Stimulated activated CD4-positive, alpha-beta T cell treated with anti-CD3 and anti-CD28 coated beads, Interleukin-1b, Interleukin-23, amount 100 ng/mL, for 48 hours (primary cell): ENCODE results near the gene CAMK1G.

ENCODE experiments used
- DNase-seq: peaks from one replicate; pipeline ENCODE4 v3.0.0-alpha.2; 2020

The CAMK1G gene

DNA sequence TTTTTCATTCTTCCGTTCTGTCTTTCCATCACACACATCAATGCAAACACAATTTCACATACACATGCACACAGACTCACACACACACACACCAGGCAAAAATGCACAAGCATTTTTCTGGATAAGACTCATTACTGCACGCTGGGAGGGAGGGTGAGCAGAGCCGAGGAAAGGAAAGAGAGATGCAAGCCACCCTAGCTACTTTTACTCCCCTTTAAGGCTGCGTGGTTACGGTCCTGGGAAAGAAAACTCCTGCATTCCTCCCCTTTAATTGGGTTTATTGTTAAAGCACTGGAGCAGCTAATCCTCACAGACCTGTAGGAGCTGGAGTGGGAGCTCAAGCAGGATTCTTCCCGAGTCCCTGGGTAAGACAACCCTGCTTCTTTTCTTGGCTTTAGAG, at the start of gene CAMK1G:
CAMK1G (plus strand) TSS at position 307 of the 400 bp plus-strand sequence. CDS start 11,270 bp downstream, outside the sequence.
- DNase-seq: no peak

DNA sequence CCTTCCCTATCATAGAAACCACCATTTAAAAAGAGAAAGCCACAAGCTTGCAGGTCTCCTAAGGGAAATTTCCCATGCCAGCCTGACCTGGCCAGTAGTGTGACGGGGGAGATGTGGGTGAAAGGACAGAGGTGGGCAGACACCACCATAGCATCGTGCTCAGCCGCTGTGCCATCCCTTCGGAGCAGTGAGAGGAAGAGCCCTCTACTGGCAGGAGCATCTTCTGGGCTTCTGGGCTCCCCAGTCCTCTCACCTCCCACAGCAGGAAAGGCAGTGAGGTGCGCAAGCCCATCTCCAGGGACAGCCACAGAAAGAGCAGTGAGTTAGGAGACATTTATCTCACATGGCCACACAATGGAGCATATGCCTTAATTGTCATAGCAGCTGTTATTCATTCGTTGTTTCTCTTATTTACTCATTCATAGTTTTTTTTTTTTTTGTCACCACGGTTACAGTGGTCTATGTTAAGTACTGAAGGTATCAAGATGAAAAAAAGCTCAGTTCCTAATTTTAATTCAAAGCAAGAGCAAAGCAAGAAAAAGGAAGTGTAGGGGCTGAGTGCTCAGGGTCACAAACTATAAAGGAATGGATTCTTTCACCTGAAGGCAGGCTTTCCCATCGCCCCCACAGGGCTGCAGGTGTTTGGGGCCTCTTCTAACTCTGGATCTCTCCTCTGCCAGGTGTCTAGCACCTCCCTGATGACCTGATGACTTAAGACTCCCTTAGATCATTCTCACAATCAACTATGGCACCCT, 48.8 kb upstream of the CAMK1G start:
- DNase-seq: no peak

DNA sequence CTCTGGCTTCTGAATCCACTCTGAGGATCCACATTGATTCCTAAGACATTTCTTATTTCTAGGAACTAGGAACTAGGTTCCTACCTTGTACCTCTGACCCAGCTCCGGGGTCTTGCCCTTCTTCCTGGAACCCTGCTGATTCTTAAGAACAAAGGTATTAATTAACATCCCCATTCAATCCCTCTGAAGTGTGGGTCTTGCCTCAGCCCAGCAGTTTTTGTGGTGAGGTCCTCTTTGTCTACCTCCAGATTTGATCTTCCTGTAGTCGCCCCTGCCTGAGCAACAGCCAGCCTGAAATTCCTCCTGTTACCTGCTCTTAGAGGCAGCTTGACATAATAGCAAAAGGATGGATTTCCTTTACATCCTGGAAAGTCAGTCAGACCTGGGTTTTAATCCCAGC, 46.7 kb upstream of the CAMK1G start:
- no peak for DNase-seq

DNA sequence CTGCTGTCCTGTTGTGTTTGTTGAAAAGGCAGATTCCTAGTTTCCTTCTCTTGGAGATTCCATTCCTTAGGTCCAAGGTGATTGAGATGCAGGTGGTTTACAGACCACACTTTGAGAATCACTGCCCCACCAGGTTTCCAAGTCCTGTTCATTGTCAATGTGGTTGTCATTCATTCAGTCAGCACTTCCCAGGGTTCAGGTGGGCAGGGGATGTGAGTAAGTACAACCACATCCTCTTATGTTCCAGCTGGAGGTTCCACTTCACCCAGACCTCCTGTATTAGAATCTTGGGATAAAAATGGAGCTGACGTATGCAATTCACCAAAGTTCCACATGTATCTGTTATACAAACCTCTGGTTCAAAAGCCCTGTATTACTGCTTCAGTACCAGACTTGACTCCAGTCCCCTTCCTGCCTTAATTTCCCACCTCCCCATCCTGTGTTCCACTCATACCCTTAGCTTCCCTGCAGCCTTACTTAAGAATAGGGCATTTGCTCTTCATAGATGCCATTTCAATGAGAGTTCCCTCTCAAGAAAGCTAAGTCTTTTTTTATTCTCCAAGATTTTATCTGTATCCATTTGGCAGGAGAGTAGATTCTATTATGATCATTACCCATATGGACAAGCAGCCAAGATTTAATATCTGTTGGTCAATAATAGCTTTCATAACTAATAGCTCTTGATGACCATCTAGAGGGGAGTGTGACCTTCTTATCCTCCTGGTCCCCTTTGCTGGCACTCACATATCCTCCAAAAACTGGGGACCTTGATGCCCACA, 46.0 kb upstream of the CAMK1G start:
- DNase-seq: no peak

DNA sequence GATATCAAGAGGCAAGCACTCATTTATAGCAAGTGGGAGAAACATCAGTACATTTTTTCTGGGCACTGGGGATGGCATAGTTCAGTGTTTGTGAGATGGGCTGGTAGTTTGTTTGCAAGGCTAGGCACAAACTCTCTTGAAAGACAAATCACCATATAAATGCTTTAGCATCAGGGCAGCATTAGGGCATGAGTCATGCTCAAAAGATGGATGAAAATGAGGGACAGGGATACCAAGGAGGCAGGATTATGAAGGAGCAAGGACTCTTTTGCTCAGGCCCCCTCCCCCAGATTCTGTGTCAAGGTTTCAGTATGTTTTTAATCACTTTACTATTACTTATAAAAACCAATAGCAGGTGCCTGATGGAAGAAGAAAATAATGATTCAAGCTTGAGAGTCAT, 43.9 kb upstream of the CAMK1G start:
- DNase-seq: no peak

DNA sequence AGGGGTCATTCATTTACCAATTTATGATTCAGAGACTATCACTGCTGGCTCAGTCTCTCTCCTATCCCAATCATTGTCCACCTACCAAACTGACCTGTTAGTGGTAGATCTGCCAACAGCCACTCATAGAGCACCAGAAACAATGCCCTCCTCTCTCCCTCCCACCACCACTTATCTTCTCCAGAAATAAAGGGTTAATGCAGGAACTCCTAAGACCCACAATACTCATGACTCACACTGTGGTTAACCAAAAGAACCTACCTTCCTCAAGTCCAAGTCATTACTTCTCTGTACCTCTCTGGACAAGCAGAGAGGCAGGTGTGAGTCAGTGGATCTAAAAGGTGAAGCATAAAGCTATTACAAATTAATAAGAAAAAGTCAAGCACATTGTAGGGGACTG, 40.9 kb upstream of the CAMK1G start:
- no peak for DNase-seq

DNA sequence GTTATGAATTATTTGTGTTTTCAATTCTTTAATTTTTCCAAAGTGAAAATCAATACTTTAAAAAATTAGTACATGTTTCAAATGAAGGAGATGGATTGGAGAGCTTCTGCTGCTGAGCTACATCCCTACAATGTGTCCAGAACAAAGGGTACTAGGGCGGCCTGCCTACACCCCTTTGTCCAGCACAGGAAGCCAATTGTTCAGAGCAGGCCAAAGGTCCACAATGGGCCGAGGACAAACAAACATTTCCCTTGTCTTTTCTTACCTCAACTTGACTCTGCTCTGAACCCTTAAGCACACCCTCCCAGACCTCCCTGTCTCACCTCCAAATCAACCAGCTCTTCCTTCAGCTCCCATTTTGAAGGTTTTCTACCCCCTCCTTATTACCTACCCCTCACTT, 39.4 kb upstream of the CAMK1G start:
- DNase-seq: no peak

DNA sequence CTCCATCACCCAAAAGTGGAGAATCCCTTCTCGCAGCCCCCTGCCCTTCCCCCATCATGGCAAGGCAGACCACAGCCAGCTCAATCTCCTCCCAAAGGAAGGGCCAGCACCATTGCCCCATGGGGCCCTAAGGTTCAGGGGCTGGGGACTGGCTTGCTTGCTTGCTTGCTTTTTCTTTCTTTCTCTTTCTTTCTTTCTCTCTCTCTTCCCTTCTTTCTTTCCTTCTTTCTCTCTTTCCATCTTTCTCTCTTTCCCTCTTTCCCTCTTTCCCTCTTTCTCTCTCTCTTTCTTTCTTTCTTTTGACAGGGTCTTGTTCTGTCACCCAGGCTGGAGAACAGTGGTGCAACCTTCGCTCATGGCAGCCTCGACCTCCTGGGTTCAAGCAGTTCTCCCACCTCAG, 38.1 kb upstream of the CAMK1G start:
- no peak for DNase-seq

DNA sequence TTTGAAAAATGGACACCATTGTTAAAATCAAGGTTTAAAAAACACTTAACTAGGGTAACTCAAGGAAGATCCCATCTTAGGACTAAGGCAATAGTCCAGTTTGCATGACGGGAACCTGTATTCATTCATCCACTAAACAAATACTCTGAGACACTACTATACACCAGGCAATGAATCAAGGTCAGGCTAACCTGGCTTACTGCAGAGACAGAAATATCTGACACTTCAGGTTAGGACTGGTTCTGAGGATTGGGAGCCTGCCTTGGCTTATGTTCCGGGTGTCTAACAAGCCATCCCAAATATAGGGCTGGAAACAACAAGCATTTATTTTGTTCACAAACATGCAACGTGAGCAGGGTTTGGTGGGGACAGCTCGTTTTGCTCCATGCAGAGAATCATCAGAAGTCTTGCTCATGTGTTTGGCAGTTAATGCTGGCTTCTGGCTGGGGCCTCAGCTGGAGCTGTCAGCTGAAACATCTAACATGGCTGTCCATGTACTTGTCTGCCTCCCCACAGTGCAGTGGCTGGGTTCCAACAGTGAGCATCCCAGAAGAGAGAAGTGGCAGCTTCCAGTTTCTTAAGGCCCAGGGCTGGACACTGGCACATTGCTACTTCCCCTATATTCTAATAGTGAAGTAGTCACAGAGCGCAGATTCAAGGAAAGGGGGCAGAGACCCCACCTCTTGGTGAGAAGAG, 37.0 kb upstream of the CAMK1G start:
- no peak for DNase-seq

DNA sequence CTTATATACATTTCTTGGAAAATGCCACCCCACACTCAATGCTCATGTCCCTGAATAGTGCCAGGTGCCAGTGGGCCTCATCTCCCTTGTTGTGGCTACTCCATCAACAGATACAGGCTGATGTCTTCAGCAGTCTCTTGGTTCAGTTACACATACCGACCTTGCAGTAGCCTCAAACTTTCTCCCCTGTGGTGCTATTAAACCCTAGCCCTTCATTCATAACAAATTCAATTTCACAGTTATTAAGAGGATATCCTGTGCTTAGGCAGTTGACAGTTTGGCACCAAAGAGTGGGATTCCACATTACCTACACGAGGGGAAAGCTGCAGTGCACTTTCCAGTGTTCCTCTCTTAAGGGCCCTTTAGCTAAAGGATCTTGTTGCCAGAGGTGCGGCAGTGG, 35.9 kb upstream of the CAMK1G start:
- DNase-seq: no peak

DNA sequence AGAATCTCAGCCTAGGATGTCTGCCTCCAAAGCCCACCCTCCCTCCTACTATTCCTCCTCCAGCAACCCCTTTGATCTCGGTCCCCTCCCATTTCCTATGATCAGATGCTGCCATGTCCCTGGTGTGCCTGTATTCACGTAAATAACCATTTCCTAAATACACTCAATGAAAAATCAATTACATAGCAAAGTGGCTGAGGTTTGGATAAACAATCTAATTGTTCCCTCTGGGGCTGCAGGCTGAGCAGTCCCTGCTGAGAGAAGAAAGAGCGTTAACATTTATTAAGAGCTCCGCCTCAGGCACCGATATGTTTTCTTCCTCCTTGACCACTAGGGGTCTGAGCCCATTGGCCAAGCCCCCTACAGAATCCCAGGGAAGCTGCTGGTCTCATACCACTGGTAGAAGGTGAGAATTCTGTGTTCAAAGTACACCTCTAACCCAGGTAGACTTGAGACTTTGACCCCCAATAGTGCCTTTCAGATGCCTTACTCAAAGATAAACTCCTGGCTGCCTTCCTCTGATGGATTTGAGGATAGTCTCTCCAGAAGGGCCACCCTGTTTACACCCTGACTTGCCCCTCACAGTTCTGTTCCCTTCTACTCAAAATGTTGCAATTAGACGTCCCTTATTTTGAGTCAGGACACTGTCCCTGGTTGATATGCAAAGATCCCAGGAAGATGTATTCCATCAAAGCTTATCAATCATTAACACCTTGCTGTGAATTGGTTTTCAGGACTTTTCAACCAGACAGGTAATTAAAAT, 33.9 kb upstream of the CAMK1G start:
- DNase-seq: no peak

DNA sequence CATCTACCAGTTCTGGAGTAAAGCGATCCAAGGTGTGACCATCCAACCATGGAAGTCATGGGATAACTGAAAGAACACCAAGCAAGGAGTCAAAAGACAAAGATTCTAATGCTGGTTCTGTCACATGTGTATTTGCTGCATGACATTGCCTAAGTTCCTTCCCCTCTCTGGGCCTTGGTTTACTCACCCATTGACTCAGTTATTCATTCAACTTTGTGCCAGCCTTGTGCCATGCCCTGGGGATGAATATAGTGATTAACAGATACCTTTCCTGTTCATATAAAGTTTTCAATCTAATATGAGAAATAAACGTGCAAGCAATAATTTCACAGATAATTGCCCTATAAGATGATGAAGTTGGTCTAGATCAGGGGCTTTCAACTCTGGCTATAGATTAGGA, 33.0 kb upstream of the CAMK1G start:
- no peak for DNase-seq

DNA sequence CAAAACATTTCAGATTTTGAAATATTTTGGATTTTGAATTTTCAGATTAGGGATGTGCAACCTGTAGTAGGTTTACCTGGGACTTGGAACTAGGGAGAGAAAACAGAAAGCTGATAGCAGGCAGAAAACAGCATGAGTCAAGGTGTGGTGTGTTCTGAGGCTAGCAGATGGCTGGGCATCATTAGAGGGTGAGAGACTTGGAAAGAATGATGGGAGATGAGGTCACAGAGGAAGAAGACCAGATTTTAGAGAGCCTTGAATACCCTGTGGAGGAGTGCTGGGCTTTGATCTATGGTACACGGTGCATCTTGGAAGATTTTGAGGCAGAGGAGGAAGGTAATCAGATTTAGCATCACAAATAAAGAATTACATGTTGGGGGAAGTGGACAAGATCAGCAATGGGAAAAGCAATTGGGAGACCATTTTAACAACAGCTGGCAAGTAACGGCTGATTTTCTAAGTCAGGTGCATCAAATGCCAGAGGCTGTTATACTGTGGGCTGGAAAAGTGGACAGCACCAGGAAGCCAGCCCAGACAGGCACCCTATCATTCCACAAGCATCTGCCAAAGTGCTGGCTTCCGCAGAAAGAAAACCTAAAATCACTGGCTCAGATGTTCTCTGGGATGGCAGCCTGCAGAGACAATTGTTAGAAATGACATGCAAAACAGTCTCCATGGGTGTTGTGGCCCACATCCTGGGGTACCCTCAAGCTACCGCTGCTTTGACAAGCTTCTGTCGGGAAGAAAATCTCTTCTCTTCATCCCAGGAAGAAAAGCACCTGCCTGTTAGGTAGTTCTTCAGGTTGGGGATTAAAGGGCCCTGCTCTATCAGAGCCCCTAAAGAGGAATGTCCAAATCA, 30.9 kb upstream of the CAMK1G start:
- DNase-seq: no peak

DNA sequence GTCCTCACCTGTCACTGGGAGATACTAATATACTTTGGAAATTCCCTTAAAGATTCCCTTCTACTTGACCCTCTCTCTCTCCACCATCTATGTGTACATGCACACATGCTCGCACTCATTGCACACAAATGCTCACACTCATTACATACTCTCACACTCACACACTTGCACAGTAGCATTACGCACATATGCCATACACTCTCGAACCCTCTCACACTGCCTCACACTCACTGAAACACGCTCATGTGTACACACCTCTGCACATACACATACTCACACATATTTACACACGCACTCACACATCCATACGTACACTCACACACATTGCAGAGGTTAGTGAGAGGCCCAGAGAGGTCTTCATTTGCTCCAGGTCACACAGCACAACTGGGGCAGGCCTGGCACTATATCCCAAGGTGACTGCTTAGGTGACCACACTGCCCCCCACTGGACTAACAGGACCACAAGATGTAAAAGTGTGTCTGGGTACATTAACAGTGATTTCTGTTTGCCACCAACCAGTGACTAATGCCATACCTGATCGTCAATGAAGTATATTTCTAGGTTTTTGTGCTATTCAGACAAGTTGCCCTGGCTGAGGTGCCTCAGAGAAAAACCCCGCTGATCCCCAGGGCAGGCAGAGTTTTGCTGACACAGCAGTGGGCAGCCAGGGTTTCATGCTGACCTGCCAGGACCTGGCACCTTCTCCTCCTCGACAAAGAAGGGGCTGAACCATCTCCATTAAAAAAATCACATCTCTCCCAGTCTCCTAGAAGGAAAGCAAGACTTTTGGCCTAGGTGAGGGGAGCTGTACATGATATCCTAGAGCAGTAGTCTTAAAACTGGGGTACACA, 28.5 kb upstream of the CAMK1G start:
- no peak for DNase-seq

DNA sequence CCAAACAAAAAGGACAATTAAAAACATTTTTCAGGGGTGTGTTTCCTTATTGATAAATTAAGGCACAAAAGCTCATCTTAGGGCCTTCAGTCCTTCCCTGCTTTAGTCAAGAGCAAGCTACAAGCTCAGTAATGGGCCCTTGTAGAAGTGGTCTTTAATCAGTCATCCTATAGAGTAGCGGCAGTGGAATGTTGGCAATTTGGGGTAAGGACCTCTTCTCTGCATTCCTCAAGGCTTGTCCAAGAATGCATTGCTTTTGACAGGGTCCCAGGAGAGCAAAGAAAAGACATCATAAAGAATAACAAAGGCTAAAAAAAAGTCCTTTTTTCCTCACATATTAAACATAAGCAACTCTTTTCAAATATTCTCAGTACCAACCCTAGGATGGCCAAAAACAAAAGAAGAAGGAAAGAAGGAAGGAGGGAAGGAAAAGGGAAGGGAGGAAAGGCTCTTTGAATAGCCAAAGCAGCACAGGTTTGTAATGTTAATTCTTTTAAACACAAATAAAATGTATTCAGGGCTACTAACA, 27.3 kb upstream of the CAMK1G start:
- DNase-seq: no peak

DNA sequence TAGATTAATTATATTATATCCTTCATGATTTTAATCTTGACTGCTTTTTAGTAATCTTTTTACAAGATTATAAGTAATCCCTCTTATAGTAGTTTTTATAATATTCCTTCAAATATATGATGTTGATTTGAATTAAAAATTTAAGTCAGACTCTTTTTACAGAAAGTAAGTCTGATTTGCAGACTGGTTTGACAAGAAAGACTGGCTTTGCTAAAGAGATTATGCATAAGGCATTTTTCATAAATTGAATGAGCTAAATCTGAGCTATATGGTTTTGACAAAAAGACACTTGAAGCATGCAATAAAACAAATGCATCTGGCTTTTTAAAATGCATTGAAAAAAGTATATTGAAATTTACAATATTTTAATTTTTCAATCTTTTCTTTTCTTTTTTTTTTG, 26.3 kb upstream of the CAMK1G start:
- no peak for DNase-seq

DNA sequence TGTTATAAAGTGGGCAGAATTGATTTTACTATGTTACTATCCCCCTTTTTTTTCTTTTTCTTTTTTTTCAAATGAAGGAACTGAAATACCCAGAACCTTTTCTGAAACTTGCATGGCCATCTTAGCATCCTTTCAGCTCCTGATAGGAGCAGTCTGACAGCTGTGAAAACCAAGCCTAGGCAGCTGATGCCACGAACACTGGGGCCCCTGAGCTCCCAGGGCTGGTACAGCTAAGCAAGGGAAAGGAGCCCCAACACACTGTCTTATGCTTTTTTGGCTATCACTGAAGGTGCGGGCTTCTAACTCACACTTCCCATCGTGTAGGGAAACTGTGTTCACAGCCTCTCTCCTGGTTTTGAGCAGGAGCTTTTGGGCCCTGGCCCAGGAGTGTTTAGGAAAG, 23.0 kb upstream of the CAMK1G start:
- DNase-seq: no peak

DNA sequence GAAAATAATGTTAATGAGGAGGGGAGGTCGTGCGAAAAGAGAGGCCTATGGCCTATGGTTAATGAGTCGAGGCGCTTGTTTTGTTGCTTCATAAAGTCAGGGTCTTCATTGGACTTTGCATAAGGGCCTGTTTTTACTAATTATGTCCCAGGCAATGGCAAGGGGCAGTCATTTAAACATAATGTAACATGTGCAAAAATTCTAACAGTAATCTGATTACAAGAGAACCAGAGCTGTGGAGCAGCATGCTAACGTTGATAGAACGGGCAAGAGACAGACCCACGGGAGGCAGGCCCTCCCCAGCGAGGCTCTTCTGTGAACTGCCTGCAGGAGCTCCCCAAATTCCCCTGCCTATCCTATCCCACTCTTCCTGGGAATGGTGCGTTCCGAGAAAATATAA, 22.6 kb upstream of the CAMK1G start:
- no peak for DNase-seq

DNA sequence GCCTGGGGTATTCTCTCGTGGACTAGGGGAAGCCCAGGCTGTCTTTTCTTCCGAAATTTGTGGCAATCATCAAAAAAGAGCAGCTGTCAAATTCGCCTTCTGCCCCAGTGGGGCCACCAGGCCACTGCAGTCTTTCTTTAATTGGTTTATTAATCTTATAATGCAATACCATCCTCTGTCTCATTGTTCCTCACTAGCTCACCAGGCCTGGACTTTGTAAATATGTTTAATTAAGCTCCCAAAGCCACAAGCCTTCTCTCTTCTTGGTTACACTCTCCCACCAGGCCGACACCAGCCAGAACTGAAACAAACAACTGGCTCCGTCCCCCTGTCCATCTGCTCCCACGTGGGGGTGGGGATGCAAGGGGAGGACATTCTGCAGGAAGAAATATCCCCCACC, 22.0 kb upstream of the CAMK1G start:
- no peak for DNase-seq

DNA sequence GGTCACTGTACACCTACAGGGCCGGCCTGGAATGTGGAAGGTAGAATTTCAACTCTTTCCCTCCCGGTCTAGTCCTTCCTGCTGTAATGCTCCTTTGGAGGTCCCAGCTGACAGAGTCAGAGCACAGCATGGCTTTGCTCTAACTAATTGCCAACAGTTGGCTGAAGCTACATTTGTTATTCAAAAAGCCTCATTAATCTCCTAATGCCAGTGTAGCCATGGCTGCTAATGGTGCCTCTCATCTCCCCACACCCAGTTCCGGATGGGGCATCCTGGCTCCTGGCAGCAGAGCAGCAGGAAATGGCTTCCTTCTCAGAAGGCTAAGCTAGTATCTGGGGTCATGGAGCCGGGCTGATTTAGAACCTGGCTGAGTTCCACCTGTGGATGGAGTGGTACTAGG, 18.7 kb upstream of the CAMK1G start:
- DNase-seq: no peak
